ENCODE results near the gene HNF4A.
"Not testable (repeated sequence)": the region's sequence is repeated elsewhere in the genome, so short reads cannot be mapped to it uniquely, and the experiment has no call there.

The HNF4A gene

GRCh38 chr20:44468044-44468782 lies 112.7 kb downstream of the HNF4A start:
- DNase-seq (ENCODE audit: low read depth): no peak

GRCh38 chr20:44470327-44470726 lies 114.8 kb downstream of the HNF4A start:
- DNase-seq (ENCODE audit: low read depth): no peak

- peak; percentile 51 for DNase-seq (ENCODE audit: low read depth)
These were observed 116.0 kb downstream of the HNF4A start for GRCh38 chr20:44471481-44471882.

DNA sequence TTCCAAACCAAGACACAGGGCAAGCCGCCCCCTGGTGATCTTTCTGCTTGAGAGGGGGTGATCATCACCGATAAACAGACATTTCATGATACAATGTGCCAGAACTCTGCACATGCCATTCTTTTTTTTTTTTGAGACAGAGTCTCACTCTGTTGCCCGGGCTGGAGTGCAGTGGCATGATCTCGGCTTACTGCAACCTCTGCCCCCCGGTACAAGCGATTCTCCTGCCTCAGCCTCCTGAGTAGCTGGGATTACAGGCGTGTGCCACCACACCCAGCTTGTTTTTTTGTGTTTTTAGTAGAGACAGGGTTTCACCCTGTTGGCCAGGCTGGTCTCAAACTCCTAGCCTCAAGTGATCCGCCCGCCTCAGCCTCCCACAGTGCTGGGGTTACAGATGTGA lies 116.8 kb downstream of the HNF4A start:
- not testable (repeated sequence) for DNase-seq (ENCODE audit: low read depth)

- no peak for DNase-seq (ENCODE audit: low read depth)
These were observed 119.8 kb downstream of the HNF4A start for GRCh38 chr20:44475372-44475693.

DNA sequence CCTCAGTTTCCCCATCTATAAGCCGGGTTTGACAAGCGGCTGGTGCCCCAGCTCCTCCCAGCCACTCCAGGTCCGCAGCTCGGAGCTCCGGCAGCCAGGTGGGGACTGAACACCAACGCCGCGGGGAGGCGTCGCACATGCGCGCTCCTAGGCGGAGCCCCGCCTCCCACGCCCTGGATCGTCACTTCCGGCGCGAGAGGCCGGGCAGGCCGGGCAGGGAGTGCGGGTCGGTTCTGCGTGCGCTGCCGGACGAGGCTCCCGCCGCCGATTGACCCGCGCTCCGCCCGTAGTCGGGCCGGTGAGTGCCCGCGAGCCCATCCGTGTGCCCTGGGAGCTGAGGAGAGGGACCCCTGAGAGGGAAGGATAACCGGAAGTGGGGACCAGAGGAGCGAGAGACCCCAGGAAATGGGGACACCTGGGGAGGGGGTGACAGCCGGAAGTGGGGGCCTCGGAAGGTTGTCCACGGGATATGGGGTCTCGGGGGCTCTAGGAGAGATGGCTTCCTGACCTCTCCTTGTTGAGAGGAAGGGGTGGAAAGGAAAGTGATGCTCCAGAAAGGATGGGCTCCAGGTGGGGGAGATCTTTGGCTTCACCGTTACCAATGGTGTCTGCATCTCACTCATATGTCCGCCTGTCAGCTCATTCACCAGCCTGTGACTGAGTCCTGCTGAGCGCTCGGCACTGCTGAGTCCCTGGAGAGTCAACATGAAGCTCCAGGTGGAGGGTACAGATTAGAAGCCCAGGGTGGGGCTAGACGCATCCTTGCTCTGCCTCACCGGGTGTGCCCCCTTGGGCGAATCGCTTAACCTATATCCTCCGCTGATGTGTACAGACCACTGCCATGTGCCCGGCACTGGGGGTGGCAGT lies 120.4 kb downstream of the HNF4A start, which contains the start of gene TTPAL:
Gene TTPAL (plus strand): TSS at position 181 of the 867 bp plus-strand sequence. CDS start 4,126 bp downstream, outside the sequence.
- DNase-seq (ENCODE audit: low read depth): peak; percentile 93

DNA sequence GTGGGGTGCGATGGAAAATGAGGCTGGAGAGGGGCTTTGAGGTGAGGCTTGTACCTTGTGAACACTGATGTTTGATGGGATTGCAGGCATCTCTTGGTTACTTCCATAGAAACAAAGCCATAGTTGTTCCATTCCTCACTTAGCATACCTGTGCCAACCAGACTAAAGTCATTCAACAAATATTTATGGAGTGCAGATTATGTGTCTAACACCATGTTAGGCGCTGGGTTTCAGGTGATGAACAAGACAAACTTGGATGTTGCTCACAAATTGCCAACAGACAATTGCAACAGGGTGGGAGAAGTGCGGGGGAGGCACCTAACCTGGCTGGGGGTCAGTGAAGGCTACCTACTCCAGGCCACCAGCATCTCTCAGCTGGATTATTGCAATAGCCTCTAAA lies 121.7 kb downstream of the HNF4A start:
- DNase-seq (ENCODE audit: low read depth): peak; percentile 22

DNA sequence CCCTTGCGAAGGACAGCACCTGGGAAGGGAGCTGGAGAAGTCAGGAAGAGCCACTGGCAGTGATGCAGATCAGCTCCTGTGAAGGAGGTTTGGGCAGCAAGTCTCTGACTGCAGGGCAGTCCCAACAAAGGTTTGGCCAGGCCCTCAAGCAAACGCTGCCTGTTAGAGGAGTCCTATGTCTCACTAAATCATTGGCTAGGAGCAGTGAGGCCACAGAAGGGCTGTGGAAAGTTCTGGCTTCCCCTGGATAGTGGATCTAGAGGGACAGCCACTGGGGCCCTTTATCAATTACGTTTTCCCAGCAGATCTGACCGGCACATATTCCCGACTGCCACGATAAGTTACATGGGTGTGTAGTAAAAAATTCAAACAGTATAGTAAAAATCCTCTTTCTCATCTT lies 122.7 kb downstream of the HNF4A start:
- DNase-seq (ENCODE audit: low read depth): no peak

- DNase-seq (ENCODE audit: low read depth): no peak
These were observed 124.1 kb downstream of the HNF4A start for GRCh38 chr20:44479643-44480042.

- no peak for DNase-seq (ENCODE audit: low read depth)
These were observed 124.6 kb downstream of the HNF4A start for GRCh38 chr20:44480097-44480496.

DNA sequence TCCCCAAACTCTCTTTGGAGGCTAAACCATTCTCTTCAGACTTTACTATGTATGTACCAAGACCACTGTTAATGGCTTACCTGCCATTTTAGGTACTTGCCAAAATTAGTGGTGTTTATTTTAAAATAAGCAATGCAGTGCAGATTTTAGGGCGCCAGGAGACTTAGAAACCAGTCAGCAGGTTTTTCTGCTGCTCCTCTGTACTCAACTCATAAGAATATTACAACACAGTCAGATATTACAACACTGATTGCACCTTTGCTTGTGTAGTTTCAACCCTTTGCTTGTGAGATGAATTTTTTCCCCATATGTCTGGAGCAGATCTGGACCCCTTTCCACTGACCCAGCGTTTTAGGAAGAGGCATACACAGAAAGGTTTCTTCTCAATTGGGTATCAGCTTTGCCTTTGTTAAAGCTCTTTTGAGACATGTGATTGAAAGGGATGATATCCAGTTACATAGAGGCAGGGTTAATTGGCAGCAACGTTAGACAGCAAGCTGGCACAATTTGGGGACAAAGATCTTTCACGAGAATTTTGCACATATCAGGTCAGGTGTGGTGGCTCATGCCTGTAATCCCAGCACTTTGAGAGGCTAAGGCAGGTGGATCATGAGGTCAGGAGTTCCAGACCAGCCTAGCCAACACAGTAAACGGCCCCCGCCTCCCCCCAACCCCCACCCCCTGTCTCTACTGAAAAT lies 126.4 kb downstream of the HNF4A start:
- no peak for DNase-seq (ENCODE audit: low read depth)

GRCh38 chr20:44483112-44483511 lies 127.6 kb downstream of the HNF4A start:
- DNase-seq (ENCODE audit: low read depth): no peak

All from ELR (cell line).